Ovary (tissue), 3 donors: ENCODE results near the gene PIH1D1.

Source experiments
- CTCF ChIP-seq, 3 donors: fragments of 450-650 bp in 2 of 3; fragments of 200-600 bp in 1 of 3; IDR thresholded peaks; one replicate each; pipeline versions ENCODE4 v1.5.1 to v1.8.0; 2016 to 2022; ENCODE audit warnings: antibody characterized with exemption in 3 of 3, mild to moderate bottlenecking in 1 of 3
- EP300 ChIP-seq: sonication (generic); formaldehyde crosslinking; IDR thresholded peaks from one replicate; pipeline ENCODE4 v1.6.1; 2017; ENCODE audit warnings: antibody characterized with exemption
- POLR2A ChIP-seq: fragments of 450-650 bp; IDR thresholded peaks from one replicate; pipeline ENCODE4 v1.6.1; 2017; ENCODE audit warnings: antibody characterized with exemption, mild to moderate bottlenecking, moderate library complexity
- donor health status: DM: no; HTN: no; CAD: no.

GRCh38 chr19:49423071-49423984 lies 28.3 kb downstream of the PIH1D1 start, which contains the start of gene PTH2:
- TF ChIP-seq CTCF (IDR thresholded peaks at IDR 0.05) (no peak), EP300 (no peak), POLR2A (no peak)
